Esophagus (tissue), 2 donors: ENCODE measurements around the gene EYS. TPM values are rescaled to one million over a fixed set of nuclear protein-coding genes. Genes with fewer than 3 reads are reported as not detected.

Experiments
- H3K27ac ChIP-seq, 2 donors: one replicate each; pipeline ENCODE4 v1.5.1; 2013; ENCODE audit warnings: low read depth in 2 of 2, mild to moderate bottlenecking in 2 of 2, inconsistent platforms in 1 of 2, low read length in 1 of 2, moderate library complexity in 1 of 2
- H3K27me3 ChIP-seq, 2 donors: one replicate each; pipeline ENCODE4 v1.6.1; 2013; ENCODE audit warnings: low read length in 2 of 2, control low read depth in 1 of 2, mild to moderate bottlenecking in 1 of 2; ENCODE audit not compliant: insufficient read depth in 2 of 2, control insufficient read depth in 1 of 2
- H3K36me3 ChIP-seq, 2 donors: one replicate each; pipeline ENCODE4 v1.6.1; 2013; ENCODE audit warnings: low read length in 1 of 2; ENCODE audit not compliant: control insufficient read depth in 2 of 2, insufficient read depth in 2 of 2
- H3K4me1 ChIP-seq, 2 donors: one replicate each; pipeline ENCODE4 v1.6.1; 2013; ENCODE audit warnings: low read length in 1 of 2; ENCODE audit not compliant: control insufficient read depth in 2 of 2, insufficient read depth in 2 of 2
- H3K4me3 ChIP-seq, 2 donors: one replicate each; pipeline ENCODE4 v1.5.1; 2013; ENCODE audit warnings: low read length in 2 of 2, mild to moderate bottlenecking in 2 of 2, low read depth in 1 of 2, moderate library complexity in 1 of 2
- H3K9me3 ChIP-seq, 2 donors: one replicate each; pipeline ENCODE4 v1.6.1; 2013; ENCODE audit warnings: mild to moderate bottlenecking in 2 of 2, low read depth in 1 of 2, low read length in 1 of 2, moderate library complexity in 1 of 2; ENCODE audit not compliant: control insufficient read depth in 2 of 2, insufficient read depth in 1 of 2
- WGBS, 2 donors: extraction: QIAGEN DNeasy Blood & Tissue Kit; methylation state at CpG; one replicate each; pipeline ENCODE4 v1.1.7; 2013; 5-methylcytosine and 5-hydroxymethylcytosine counted together
- polyA plus RNA-seq, 2 donors: library from polyadenylated mRNA; stranded (reverse); fragments of 200-250 nt; gene quantifications; one replicate each; pipeline ENCODE4 v1.2.3, GENCODE V29; 2013
- donor health status: healthy with polysubstance abuse.
- donor health status: Bipolar disorder and iron deficiency.

Gene EYS
- polyA plus RNA-seq, 2 donors, result not detected

GRCh38 chr6:64266351-64266821 lies 1440.6 kb downstream of the EYS start:
- Histone ChIP-seq H3K9me3 (no peaks in the 10 kb centered on the region), H3K4me3 (no peak overlapping the region), H3K27me3 (no peaks in the 10 kb centered on the region), H3K36me3 (no peaks in the 10 kb centered on the region), H3K4me1 (no peaks in the 10 kb centered on the region), H3K27ac (no peak overlapping the region)
- 45 to 47% methylated on average over 2 of the region's 2 CpGs for WGBS, 2 donors

- Histone ChIP-seq H3K9me3 (no peaks in the 10 kb centered on the region), H3K27me3 (no peaks in the 10 kb centered on the region), H3K27ac (no peak overlapping the region), H3K4me3 (no peak overlapping the region), H3K4me1 (no peaks in the 10 kb centered on the region), H3K36me3 (no peaks in the 10 kb centered on the region)
- 86 to 96% methylated on average over 1 of the region's 1 CpG for WGBS, 2 donors
Measured at GRCh38 chr6:64263778-64264177, 1443.2 kb downstream of the EYS start.

DNA sequence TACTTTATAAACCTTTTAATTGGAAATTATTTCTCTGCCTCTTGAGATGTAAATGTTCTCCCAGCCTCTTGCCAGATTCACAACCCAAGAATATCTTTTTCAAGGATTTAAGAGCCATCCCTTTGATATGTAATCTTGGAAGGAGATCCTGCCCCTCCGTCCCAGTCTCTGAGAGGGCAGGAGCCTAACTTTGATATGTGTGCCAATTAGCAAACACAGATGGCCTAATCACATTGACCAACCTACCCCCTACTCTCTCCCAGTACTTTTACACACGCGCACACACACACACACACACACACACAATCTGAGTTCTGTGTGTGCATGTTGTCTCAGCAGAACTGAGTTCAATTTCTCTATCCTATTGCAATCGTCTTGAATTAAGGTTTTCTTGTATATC lies 1447.7 kb downstream of the EYS start:
- WGBS, 2 donors, result 64 to 67% methylated on average over 4 of the region's 4 CpGs

DNA sequence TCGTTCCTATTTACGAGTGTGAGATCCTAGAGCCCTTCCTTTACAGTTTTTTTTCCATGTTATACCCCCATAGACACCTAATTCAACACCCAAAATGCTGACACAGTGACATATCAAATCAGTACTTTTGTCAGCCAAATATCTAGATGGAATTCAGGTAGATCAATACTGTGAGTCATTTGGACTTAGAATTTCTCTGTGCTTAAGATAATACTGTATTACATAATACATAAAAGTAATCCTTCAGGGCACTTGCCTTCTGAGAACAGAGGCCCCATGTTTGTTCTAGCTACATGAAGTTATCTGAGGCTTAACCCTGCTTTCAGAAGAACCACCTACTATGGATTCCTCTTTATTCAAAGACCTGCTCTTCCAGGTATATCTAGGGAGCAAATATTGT lies 1448.3 kb downstream of the EYS start:
- H3K27ac ChIP-seq, result no peak overlapping the region
- H3K27me3 ChIP-seq, result no peaks in the 10 kb centered on the region
- H3K4me1 ChIP-seq, result no peaks in the 10 kb centered on the region
- no peaks in the 10 kb centered on the region for H3K36me3 ChIP-seq
- H3K9me3 ChIP-seq, result no peaks in the 10 kb centered on the region
- 35 to 36% methylated on average over 2 of the region's 2 CpGs for WGBS, 2 donors
- no peak overlapping the region for H3K4me3 ChIP-seq

More for the DNA sequence above, 1447.7 kb downstream of the EYS start:
- H3K27ac ChIP-seq, result no peak overlapping the region
- no peaks in the 10 kb centered on the region for H3K4me1 ChIP-seq
- H3K4me3 ChIP-seq, result no peak overlapping the region
- no peaks in the 10 kb centered on the region for H3K27me3 ChIP-seq
- no peaks in the 10 kb centered on the region for H3K36me3 ChIP-seq
- no peaks in the 10 kb centered on the region for H3K9me3 ChIP-seq

GRCh38 chr6:64258302-64258701 lies 1448.7 kb downstream of the EYS start:
- H3K27ac ChIP-seq, result no peak overlapping the region
- WGBS, 2 donors, result 49 to 58% methylated on average over 1 of the region's 1 CpG
- no peaks in the 10 kb centered on the region for H3K36me3 ChIP-seq
- no peaks in the 10 kb centered on the region for H3K9me3 ChIP-seq
- no peaks in the 10 kb centered on the region for H3K27me3 ChIP-seq
- no peak overlapping the region for H3K4me3 ChIP-seq
- no peaks in the 10 kb centered on the region for H3K4me1 ChIP-seq

- no peak overlapping the region for H3K27ac ChIP-seq
- no peaks in the 10 kb centered on the region for H3K4me1 ChIP-seq
- no peak overlapping the region for H3K4me3 ChIP-seq
- 28 to 33% methylated on average over 3 of the region's 3 CpGs for WGBS, 2 donors
- no peaks in the 10 kb centered on the region for H3K27me3 ChIP-seq
- no peaks in the 10 kb centered on the region for H3K9me3 ChIP-seq
- H3K36me3 ChIP-seq, result no peaks in the 10 kb centered on the region
Measured at GRCh38 chr6:64257586-64257985, 1449.4 kb downstream of the EYS start.

DNA sequence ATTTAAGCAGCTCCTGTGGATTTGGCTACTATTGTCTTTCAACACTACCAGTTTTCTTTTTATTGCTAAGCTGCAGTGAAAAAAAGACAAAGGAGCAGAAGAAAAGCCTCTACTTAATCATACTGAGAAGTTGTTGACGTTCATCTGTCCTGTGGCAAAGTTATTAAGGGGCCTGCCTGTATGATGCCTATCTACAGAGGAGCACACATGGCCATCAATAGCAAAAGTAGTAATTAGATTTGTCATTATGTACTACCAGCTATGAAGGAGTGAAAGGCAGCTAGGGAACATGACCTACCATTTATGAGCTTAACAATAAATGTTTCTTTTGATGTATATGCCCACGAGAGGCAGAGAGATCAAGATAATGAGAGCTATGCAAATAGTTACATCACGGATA lies 1450.5 kb downstream of the EYS start:
- Histone ChIP-seq H3K4me3 (no peak overlapping the region), H3K36me3 (no peaks in the 10 kb centered on the region), H3K4me1 (no peaks in the 10 kb centered on the region), H3K27ac (no peak overlapping the region), H3K27me3 (no peaks in the 10 kb centered on the region), H3K9me3 (no peaks in the 10 kb centered on the region)
- 61 to 69% methylated on average over 3 of the region's 3 CpGs for WGBS, 2 donors

- Histone ChIP-seq H3K4me1 (no peaks in the 10 kb centered on the region), H3K27me3 (no peaks in the 10 kb centered on the region), H3K9me3 (no peaks in the 10 kb centered on the region), H3K36me3 (no peaks in the 10 kb centered on the region), H3K4me3 (no peak overlapping the region), H3K27ac (no peak overlapping the region)
- 58 to 78% methylated on average over 1 of the region's 1 CpG for WGBS, 2 donors
Measured at GRCh38 chr6:64255000-64255399, 1452.0 kb downstream of the EYS start.

DNA sequence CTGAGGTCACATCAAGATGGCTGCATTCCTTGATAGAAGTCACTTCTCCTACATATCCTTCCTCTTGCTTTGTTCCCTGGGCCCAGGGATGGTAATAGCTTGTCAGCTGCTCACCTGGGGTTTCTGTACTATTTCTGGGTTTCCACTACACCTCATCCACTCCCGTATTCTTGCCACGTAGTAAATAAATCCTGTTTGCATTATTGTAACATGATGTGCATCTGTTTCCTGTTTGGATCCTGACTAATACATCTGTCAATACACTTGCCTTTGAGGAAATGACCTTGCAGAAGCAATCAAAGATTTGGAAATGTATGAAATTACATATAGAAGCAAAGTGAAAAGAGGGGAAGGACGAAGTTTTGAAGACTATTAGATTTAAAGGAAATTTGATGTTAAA lies 1452.5 kb downstream of the EYS start:
- H3K36me3 ChIP-seq, result no peaks in the 10 kb centered on the region

GRCh38 chr6:64252256-64252655 lies 1454.8 kb downstream of the EYS start:
- Histone ChIP-seq H3K4me1 (no peaks in the 10 kb centered on the region), H3K4me3 (no peak overlapping the region), H3K9me3 (no peaks in the 10 kb centered on the region), H3K36me3 (no peaks in the 10 kb centered on the region), H3K27ac (no peak overlapping the region), H3K27me3 (no peaks in the 10 kb centered on the region)
- 85 to 89% methylated on average over 2 of the region's 2 CpGs for WGBS, 2 donors

More for the DNA sequence above, 1452.5 kb downstream of the EYS start:
- H3K27ac ChIP-seq, result no peak overlapping the region
- WGBS, 2 donors, result 51 to 53% methylated on average over 3 of the region's 3 CpGs
- no peaks in the 10 kb centered on the region for H3K27me3 ChIP-seq
- H3K4me1 ChIP-seq, result no peaks in the 10 kb centered on the region
- no peaks in the 10 kb centered on the region for H3K9me3 ChIP-seq
- no peak overlapping the region for H3K4me3 ChIP-seq
